SH-SY5Y (cell line): Measurements from ENCODE around the gene THSD4.

Experiments used
- GATA2 ChIP-seq: IDR thresholded peaks from 2 replicates; pipeline ENCODE4 v1.6.1; 2011; ENCODE audit warnings: mild to moderate bottlenecking, low read depth, low read length
- GATA3 ChIP-seq: IDR thresholded peaks from 2 replicates; pipeline ENCODE4 v1.6.1; 2011; ENCODE audit warnings: low read depth, mild to moderate bottlenecking, low read length, moderate library complexity

DNA sequence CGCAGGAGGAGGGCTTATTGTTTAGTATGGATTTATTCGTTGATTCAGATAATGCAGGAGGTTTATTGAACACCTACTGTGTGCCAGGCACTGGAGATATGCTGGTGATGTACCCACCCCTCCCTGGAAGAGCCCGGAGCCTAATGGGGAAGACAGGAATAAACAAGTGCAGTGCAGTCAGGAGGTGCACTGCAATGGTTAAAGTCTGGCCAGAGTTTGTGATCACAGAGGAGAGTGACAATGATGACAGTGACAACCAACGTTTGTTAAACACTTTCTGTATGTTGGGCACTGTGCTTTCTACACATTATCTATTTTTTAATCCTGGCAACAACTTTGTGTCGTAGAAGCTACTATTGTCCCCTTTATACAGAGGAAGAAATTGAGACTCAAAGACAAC, 70.4 kb downstream of the THSD4 start:
- TF ChIP-seq GATA3 (no peak), GATA2 (no peak)
